ENCODE measurements around the gene SCN1A. TPM values are rescaled to one million over a fixed set of nuclear protein-coding genes. Genes with fewer than 3 reads are reported as not detected.

SCN1A gene
- polyA plus RNA-seq, 1 of the 3 experiments (the other 2 are of a cell fraction) = not detected

DNA sequence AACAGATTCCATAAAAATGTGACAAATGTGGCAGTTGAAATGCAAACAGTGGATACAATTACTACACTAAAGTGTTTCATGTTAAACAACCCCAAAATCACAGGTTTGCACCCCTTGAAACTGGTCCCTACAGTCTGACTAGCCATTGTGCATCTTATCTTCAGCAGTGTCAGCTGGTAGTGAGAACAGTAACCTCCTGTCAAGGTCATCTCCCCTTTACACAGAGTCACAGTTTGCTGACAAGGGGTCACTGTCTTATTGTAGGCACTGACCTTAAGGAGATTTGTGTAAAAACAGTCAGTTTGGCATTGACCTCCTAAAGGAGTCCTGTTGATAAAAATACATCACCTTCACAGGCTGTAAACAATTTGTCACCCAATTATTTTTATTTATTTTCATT lies 137.0 kb downstream of the SCN1A start (continued):
- TF ChIP-seq, protein P1, sequence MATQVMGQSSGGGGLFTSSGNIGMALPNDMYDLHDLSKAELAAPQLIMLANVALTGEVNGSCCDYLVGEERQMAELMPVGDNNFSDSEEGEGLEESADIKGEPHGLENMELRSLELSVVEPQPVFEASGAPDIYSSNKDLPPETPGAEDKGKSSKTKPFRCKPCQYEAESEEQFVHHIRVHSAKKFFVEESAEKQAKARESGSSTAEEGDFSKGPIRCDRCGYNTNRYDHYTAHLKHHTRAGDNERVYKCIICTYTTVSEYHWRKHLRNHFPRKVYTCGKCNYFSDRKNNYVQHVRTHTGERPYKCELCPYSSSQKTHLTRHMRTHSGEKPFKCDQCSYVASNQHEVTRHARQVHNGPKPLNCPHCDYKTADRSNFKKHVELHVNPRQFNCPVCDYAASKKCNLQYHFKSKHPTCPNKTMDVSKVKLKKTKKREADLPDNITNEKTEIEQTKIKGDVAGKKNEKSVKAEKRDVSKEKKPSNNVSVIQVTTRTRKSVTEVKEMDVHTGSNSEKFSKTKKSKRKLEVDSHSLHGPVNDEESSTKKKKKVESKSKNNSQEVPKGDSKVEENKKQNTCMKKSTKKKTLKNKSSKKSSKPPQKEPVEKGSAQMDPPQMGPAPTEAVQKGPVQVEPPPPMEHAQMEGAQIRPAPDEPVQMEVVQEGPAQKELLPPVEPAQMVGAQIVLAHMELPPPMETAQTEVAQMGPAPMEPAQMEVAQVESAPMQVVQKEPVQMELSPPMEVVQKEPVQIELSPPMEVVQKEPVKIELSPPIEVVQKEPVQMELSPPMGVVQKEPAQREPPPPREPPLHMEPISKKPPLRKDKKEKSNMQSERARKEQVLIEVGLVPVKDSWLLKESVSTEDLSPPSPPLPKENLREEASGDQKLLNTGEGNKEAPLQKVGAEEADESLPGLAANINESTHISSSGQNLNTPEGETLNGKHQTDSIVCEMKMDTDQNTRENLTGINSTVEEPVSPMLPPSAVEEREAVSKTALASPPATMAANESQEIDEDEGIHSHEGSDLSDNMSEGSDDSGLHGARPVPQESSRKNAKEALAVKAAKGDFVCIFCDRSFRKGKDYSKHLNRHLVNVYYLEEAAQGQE (IDR thresholded peaks at IDR 0.05; ENCODE audit: low read depth, low read length) = no peak

DNA sequence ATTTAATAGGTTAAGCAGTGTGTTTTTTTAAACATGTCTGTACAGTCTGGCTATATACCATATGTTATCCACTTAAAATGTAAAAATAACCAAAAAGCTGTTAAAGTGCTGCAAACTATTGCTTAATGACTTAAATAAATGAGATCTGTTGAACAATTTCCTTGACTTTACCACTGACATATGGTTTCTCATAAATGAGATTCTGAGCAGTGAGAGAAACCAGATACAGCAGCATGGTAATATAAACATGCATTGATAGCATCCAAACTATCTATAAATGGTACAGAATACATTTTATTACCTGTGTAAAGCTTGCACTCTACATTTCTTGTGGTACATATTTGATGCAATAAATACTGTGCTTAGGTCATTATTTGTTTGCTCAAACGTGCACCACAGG lies 138.0 kb downstream of the SCN1A start:
- Histone ChIP-seq H3K4me2 (no peak overlapping the region), H3K9ac (no peak overlapping the region), H3K4me3 (ENCODE audit: low read depth in 2 of 2, low read length in 1 of 2) (no peak overlapping the region), H4K20me1 (ENCODE audit: insufficient read depth) (no peaks in the 10 kb centered on the region), H3K4me1 (ENCODE audit: control insufficient read depth in 1 of 2, insufficient read depth in 2 of 2, low read depth in 1 of 2, low read length in 1 of 2) (peaks cover 0 to 9% of the 10 kb centered on the region in 2 experiments; a peak in 2 of 4 replicates), H3K79me2 (ENCODE audit: insufficient read depth) (no peaks in the 10 kb centered on the region), H3F3A (replicated peaks; ENCODE audit: insufficient read depth) (no peaks in the 10 kb centered on the region), H3K36me3 (replicated peaks in 1 of 2; ENCODE audit: control insufficient read depth in 1 of 2, insufficient read depth in 2 of 2, low read length in 1 of 2) (no peaks in the 10 kb centered on the region), H2AFZ (ENCODE audit: low read depth) (no peak overlapping the region), H3K27ac (ENCODE audit: low read depth in 2 of 2, low read length in 1 of 2) (no peak overlapping the region; a peak in 1 of 4 replicates), H3K9me3 (no peaks in the 10 kb centered on the region), H3K27me3 (ENCODE audit: insufficient read depth) (no peaks in the 10 kb centered on the region), H3K9me2 (no peaks in the 10 kb centered on the region)
- ChIA-PET CTCF (no interaction called here), POLR2A (no interaction called here)
- 6% methylated on average over 1 of the region's 1 CpG for WGBS (ENCODE audit: low lambda C conversion rate)
- peak; percentile 4 for DNase-seq
- TF ChIP-seq, protein P2, sequence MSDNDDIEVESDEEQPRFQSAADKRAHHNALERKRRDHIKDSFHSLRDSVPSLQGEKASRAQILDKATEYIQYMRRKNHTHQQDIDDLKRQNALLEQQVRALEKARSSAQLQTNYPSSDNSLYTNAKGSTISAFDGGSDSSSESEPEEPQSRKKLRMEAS (IDR thresholded peaks at IDR 0.05; ENCODE audit: low read depth) = no peak
- no peak for TF ChIP-seq MEF2A (IDR thresholded peaks at IDR 0.05; ENCODE audit: borderline replicate concordance, low read depth)
- peak; percentile 44; the same call in 1 of the 2 replicates for TF ChIP-seq RCOR1 (IDR thresholded peaks at IDR 0.05; ENCODE audit: low read length)
- TF ChIP-seq GATA2 (CRISPR knock-in tag; IDR thresholded peaks at IDR 0.05) = 0 out of 2 replicates have a peak, but pooled peaks have one; percentile 28
- TF ChIP-seq EP300 (IDR thresholded peaks at IDR 0.05; ENCODE audit: borderline replicate concordance in 1 of 2, low read depth in 1 of 2, low read length in 1 of 2) = peak in 1 of 2 experiments; percentile 16; a peak in 1 of 4 replicates
- TF ChIP-seq, protein P3, sequence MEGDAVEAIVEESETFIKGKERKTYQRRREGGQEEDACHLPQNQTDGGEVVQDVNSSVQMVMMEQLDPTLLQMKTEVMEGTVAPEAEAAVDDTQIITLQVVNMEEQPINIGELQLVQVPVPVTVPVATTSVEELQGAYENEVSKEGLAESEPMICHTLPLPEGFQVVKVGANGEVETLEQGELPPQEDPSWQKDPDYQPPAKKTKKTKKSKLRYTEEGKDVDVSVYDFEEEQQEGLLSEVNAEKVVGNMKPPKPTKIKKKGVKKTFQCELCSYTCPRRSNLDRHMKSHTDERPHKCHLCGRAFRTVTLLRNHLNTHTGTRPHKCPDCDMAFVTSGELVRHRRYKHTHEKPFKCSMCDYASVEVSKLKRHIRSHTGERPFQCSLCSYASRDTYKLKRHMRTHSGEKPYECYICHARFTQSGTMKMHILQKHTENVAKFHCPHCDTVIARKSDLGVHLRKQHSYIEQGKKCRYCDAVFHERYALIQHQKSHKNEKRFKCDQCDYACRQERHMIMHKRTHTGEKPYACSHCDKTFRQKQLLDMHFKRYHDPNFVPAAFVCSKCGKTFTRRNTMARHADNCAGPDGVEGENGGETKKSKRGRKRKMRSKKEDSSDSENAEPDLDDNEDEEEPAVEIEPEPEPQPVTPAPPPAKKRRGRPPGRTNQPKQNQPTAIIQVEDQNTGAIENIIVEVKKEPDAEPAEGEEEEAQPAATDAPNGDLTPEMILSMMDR (IDR thresholded peaks at IDR 0.05) = no peak
- TF ChIP-seq FOSL2 (IDR thresholded peaks at IDR 0.05; ENCODE audit: borderline replicate concordance, low read depth) = no peak
- TF ChIP-seq, protein P4, sequence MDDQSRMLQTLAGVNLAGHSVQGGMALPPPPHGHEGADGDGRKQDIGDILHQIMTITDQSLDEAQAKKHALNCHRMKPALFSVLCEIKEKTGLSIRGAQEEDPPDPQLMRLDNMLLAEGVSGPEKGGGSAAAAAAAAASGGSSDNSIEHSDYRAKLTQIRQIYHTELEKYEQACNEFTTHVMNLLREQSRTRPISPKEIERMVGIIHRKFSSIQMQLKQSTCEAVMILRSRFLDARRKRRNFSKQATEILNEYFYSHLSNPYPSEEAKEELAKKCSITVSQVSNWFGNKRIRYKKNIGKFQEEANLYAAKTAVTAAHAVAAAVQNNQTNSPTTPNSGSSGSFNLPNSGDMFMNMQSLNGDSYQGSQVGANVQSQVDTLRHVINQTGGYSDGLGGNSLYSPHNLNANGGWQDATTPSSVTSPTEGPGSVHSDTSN (IDR thresholded peaks at IDR 0.05) = no peak
- TF ChIP-seq SIN3A (IDR thresholded peaks at IDR 0.05; ENCODE audit: borderline replicate concordance, low read depth, low read length) = no peak
- no peak for TF ChIP-seq MXI1 (IDR thresholded peaks at IDR 0.05; ENCODE audit: low read depth, low read length)
- TF ChIP-seq GABPA (IDR thresholded peaks at IDR 0.05; ENCODE audit: low read depth) = no peak
- TF ChIP-seq FOXM1 (IDR thresholded peaks at IDR 0.05; ENCODE audit: low read depth) = no peak

Measured in SK-N-SH (cell line).